ENCODE results near the gene NAGS.
"Not testable (repeated sequence)": the region's sequence is repeated elsewhere in the genome, so short reads cannot be mapped to it uniquely, and the experiment has no call there.

Gene NAGS

GRCh38 chr17:44044071-44044470, 39.6 kb downstream of the NAGS start:
- no peak for DNase-seq

- no peak for DNase-seq
Observed at GRCh38 chr17:44045486-44045885, 41.1 kb downstream of the NAGS start.

- DNase-seq = not testable (repeated sequence)
Observed at GRCh38 chr17:44046893-44047292, 42.5 kb downstream of the NAGS start.

GRCh38 chr17:44049294-44050060, 45.1 kb downstream of the NAGS start:
- no peak for DNase-seq

- no peak for DNase-seq
Observed at GRCh38 chr17:44053125-44053872, 48.9 kb downstream of the NAGS start.

Data from activated CD4-positive, alpha-beta T cell treated with anti-CD3 and anti-CD28 coated beads, Interleukin-2, amount 50 U/mL, for 16 hours (primary cell).